Neural cell (in vitro differentiated cells): ENCODE results near the gene SH3BP5. TPM values are rescaled to one million over a fixed set of nuclear protein-coding genes. Genes with fewer than 3 reads are reported as not detected.

Experiments
- H2AFZ ChIP-seq: fragments of 200-600, 300-800 bp; sonication (generic), shearing (Covaris generic); 2 replicates; pipeline ENCODE4 v1.6.0; 2014; ENCODE audit warnings: low read depth, mild to moderate bottlenecking, antibody characterized with exemption, low read length, moderate library complexity
- H3F3A ChIP-seq: fragments of 200-600 bp; shearing (Covaris generic); 2 replicates; pipeline ENCODE4 v1.6.1; 2016; ENCODE audit warnings: mild to moderate bottlenecking, moderate library complexity, mixed read lengths, antibody characterized with exemption, low read length; ENCODE audit not compliant: insufficient read depth, poor library complexity, severe bottlenecking
- H3K27ac ChIP-seq: fragments of 200-600, 300-800 bp; sonication (generic), shearing (Covaris generic); 2 replicates; pipeline ENCODE4 v1.5.1; 2014; ENCODE audit warnings: mild to moderate bottlenecking, low read length, moderate library complexity
- H3K27me3 ChIP-seq: fragments of 300-800, 200-600 bp; sonication (generic), shearing (Covaris generic); 2 replicates; pipeline ENCODE4 v1.6.0; 2014; ENCODE audit warnings: mild to moderate bottlenecking, low read depth, low read length, moderate library complexity; ENCODE audit not compliant: insufficient read depth
- H3K36me3 ChIP-seq: fragments of 300-800, 200-600 bp; sonication (generic), shearing (Covaris generic); 2 replicates; pipeline ENCODE4 v1.5.1; 2014; ENCODE audit warnings: mild to moderate bottlenecking, antibody characterized with exemption, low read length, moderate library complexity; ENCODE audit not compliant: insufficient read depth
- H3K4me2 ChIP-seq: fragments of 300-800, 200-600 bp; sonication (generic), shearing (Covaris generic); 2 replicates; pipeline ENCODE4 v1.6.0; 2014; ENCODE audit warnings: mild to moderate bottlenecking, low read length
- H3K4me3 ChIP-seq: fragments of 300-800, 200-600 bp; sonication (generic), shearing (Covaris generic); 2 replicates; pipeline ENCODE4 v1.5.1; 2014; ENCODE audit warnings: mild to moderate bottlenecking, low read length, moderate library complexity
- H3K79me2 ChIP-seq: fragments of 200-600 bp; shearing (Covaris generic); replicated peaks from 2 replicates; pipeline ENCODE4 v1.6.0; 2014; ENCODE audit warnings: mild to moderate bottlenecking, low read length, moderate library complexity; ENCODE audit not compliant: insufficient read depth
- H3K9ac ChIP-seq: fragments of 300-800, 200-600 bp; sonication (generic), shearing (Covaris generic); 2 replicates; pipeline ENCODE4 v1.6.1; 2016; ENCODE audit warnings: mild to moderate bottlenecking, low read length, mixed read lengths
- H3K9me2 ChIP-seq: fragments of 200-600 bp; shearing (Covaris generic); 2 replicates; pipeline ENCODE4 v1.6.1; 2016; ENCODE audit warnings: mild to moderate bottlenecking, low read length, mixed read lengths; ENCODE audit not compliant: insufficient read depth
- H3K9me3 ChIP-seq: fragments of 200-600, 300-800 bp; sonication (generic), shearing (Covaris generic); 2 replicates; pipeline ENCODE4 v1.6.1; 2016; ENCODE audit warnings: mild to moderate bottlenecking, mixed run types, low read length, moderate library complexity, mixed read lengths
- H4K20me1 ChIP-seq: fragments of 200-600 bp; shearing (Covaris generic); 2 replicates; pipeline ENCODE4 v1.6.1; 2016; ENCODE audit warnings: mild to moderate bottlenecking, mixed run types; ENCODE audit not compliant: insufficient read depth
- CTCF ChIP-seq: fragments of 450-650 bp; IDR thresholded peaks from 2 replicates; pipeline ENCODE4 v1.5.1; 2014; ENCODE audit warnings: antibody characterized with exemption, mild to moderate bottlenecking, moderate library complexity; ENCODE audit not compliant: poor library complexity, severe bottlenecking
- EP300 ChIP-seq: fragments of 450-650 bp; conservative IDR thresholded peaks from 2 replicates; pipeline ENCODE4 v1.6.1; 2014; ENCODE audit warnings: antibody characterized with exemption, mild to moderate bottlenecking, moderate library complexity; ENCODE audit not compliant: poor library complexity, severe bottlenecking
- EZH2 ChIP-seq: fragments of 200-600, 300-800 bp; shearing (Covaris generic), sonication (generic); IDR thresholded peaks from 2 replicates; pipeline ENCODE4 v1.6.1; 2014; ENCODE audit warnings: antibody characterized with exemption, low read length, borderline replicate concordance, mild to moderate bottlenecking; ENCODE audit not compliant: insufficient read depth, poor library complexity, severe bottlenecking
- MXI1 ChIP-seq: fragments of 450-650 bp; conservative IDR thresholded peaks from 2 replicates; pipeline ENCODE4 v1.6.1; 2014; ENCODE audit warnings: antibody characterized with exemption, mild to moderate bottlenecking; ENCODE audit not compliant: poor library complexity, severe bottlenecking
- POLR2AphosphoS5 ChIP-seq: IDR thresholded peaks from 2 replicates; pipeline ENCODE4 v1.6.1; 2012
- RAD21 ChIP-seq: fragments of 450-650 bp; conservative IDR thresholded peaks from 2 replicates; pipeline ENCODE4 v1.6.1; 2014; ENCODE audit warnings: antibody characterized with exemption, mild to moderate bottlenecking, moderate library complexity
- REST ChIP-seq: IDR thresholded peaks from 2 replicates; pipeline ENCODE4 v1.6.1; 2012; ENCODE audit warnings: borderline replicate concordance
- SMC3 ChIP-seq: fragments of 450-650 bp; conservative IDR thresholded peaks from 2 replicates; pipeline ENCODE4 v1.6.1; 2014; ENCODE audit warnings: antibody characterized with exemption, mild to moderate bottlenecking, moderate library complexity; ENCODE audit not compliant: poor library complexity
- TAF1 ChIP-seq: IDR thresholded peaks from 2 replicates; pipeline ENCODE4 v1.6.1; 2012; ENCODE audit warnings: low read depth
- polyA plus RNA-seq: library from polyadenylated mRNA; depleted of rRNA; stranded (reverse); fragments of >200 nt; gene quantifications from 2 replicates; pipeline ENCODE4 v1.2.3, GENCODE V29; 2014

SH3BP5 gene
- polyA plus RNA-seq, 1 donor from 2014 or later, result 166 TPM

GRCh38 chr3:15246186-15246585 lies 86.2 kb downstream of the SH3BP5 start:
- Histone ChIP-seq H3F3A (no peaks in the 10 kb centered on the region), H3K27ac (no peak overlapping the region), H3K79me2 (no peaks in the 10 kb centered on the region), H2AFZ (no peak overlapping the region), H3K9me3 (no peaks in the 10 kb centered on the region), H4K20me1 (no peaks in the 10 kb centered on the region), H3K4me2 (no peak overlapping the region), H3K27me3 (no peaks in the 10 kb centered on the region), H3K4me3 (no peak overlapping the region), H3K36me3 (peaks cover 6% of the 10 kb centered on the region), H3K9me2 (no peaks in the 10 kb centered on the region), H3K9ac (no peak overlapping the region)
- TF ChIP-seq EP300 (no peak), MXI1 (no peak)

- Histone ChIP-seq H3K9me2 (no peaks in the 10 kb centered on the region), H3F3A (no peaks in the 10 kb centered on the region), H3K9ac (no peak overlapping the region), H3K4me2 (no peak overlapping the region), H3K27me3 (no peaks in the 10 kb centered on the region), H3K79me2 (no peaks in the 10 kb centered on the region), H3K4me3 (no peak overlapping the region), H3K36me3 (peaks cover 10% of the 10 kb centered on the region), H3K27ac (no peak overlapping the region), H4K20me1 (no peaks in the 10 kb centered on the region), H3K9me3 (no peaks in the 10 kb centered on the region), H2AFZ (no peak overlapping the region)
- TF ChIP-seq TAF1 (no peak), RAD21 (no peak), EZH2 (no peak), POLR2AphosphoS5 (no peak), SMC3 (no peak), EP300 (no peak), MXI1 (no peak), REST (no peak), CTCF (no peak)
Measured at GRCh38 chr3:15243822-15244482, 88.4 kb downstream of the SH3BP5 start.
